A673 (cell line): ENCODE data around the gene ZMIZ2.

Experiments used
- EZH2 ChIP-seq: fragments of 200-600 bp; sonication (generic); IDR thresholded peaks from 2 replicates; pipeline ENCODE4 v1.6.1; 2017; ENCODE audit warnings: borderline replicate concordance, low read depth, mild to moderate bottlenecking, mixed read lengths, antibody characterized with exemption, low read length; ENCODE audit not compliant: poor library complexity, severe bottlenecking
- TF ChIP-seq, protein P1 (sequence below): fragments of 300-800, 200-600 bp; sonication (generic); conservative IDR thresholded peaks from 2 replicates; pipeline ENCODE4 v1.5.1; 2017; ENCODE audit warnings: low read depth, mild to moderate bottlenecking, antibody characterized with exemption, low read length, moderate library complexity, mixed read lengths

DNA sequence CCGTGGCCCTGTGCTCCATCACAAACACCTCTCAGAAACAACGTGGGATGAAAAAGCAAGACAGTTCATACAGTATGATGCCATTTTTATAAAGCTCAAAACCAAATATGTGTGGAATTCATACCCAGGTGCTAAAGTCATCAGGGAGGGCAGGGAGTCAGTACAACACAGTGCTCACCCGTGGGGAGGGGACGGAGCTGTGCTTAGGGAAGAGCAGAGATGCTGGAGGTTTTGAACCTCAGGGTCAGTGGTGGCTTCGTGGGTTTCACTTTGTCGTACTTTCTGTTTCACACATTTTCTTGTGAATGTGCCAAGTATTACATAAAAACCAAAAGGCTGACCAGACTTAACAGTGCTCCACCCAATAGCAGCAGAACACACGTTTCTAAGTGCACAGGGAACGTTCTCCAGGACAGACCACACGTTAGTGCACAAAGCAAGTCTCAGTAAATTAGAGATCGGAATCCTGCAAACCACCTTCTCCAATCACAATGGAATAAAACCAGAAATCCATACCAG, 21.2 kb downstream of the ZMIZ2 start:
- TF ChIP-seq, protein P1, sequence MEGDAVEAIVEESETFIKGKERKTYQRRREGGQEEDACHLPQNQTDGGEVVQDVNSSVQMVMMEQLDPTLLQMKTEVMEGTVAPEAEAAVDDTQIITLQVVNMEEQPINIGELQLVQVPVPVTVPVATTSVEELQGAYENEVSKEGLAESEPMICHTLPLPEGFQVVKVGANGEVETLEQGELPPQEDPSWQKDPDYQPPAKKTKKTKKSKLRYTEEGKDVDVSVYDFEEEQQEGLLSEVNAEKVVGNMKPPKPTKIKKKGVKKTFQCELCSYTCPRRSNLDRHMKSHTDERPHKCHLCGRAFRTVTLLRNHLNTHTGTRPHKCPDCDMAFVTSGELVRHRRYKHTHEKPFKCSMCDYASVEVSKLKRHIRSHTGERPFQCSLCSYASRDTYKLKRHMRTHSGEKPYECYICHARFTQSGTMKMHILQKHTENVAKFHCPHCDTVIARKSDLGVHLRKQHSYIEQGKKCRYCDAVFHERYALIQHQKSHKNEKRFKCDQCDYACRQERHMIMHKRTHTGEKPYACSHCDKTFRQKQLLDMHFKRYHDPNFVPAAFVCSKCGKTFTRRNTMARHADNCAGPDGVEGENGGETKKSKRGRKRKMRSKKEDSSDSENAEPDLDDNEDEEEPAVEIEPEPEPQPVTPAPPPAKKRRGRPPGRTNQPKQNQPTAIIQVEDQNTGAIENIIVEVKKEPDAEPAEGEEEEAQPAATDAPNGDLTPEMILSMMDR, result no peak
- no peak for TF ChIP-seq EZH2
